H9 (cell line): ENCODE measurements around the gene SLC35B4. TPM values are rescaled to one million over a fixed set of nuclear protein-coding genes. Genes with fewer than 3 reads are reported as not detected.

Source experiments
- DNase-seq: peaks from one replicate; pipeline ENCODE4 v3.0.0-alpha.2; 2017
- H2AFZ ChIP-seq: one replicate; pipeline ENCODE4 v1.6.1; 2013; ENCODE audit warnings: mild to moderate bottlenecking, low read length, control low read depth, moderate library complexity
- H2AK5ac ChIP-seq: 2 replicates; pipeline ENCODE4 v1.6.1; 2013; ENCODE audit warnings: low read length, control low read depth, mixed read lengths; ENCODE audit not compliant: insufficient read length
- H2BK120ac ChIP-seq: one replicate; pipeline ENCODE4 v1.6.1; 2013; ENCODE audit warnings: low read depth, mild to moderate bottlenecking, low read length, control low read depth, inconsistent platforms; ENCODE audit not compliant: poor library complexity, severe bottlenecking
- H2BK12ac ChIP-seq: 2 replicates; pipeline ENCODE4 v1.6.1; 2013; ENCODE audit warnings: low read length, control low read depth, mixed read lengths, low read depth; ENCODE audit not compliant: insufficient read length
- H2BK15ac ChIP-seq: 2 replicates; pipeline ENCODE4 v1.6.1; 2013; ENCODE audit warnings: low read depth, low read length, control low read depth
- H2BK20ac ChIP-seq: one replicate; pipeline ENCODE4 v1.6.1; 2013; ENCODE audit warnings: low read depth, mild to moderate bottlenecking, low read length, control low read depth, inconsistent platforms; ENCODE audit not compliant: poor library complexity, severe bottlenecking
- H2BK5ac ChIP-seq: 2 replicates; pipeline ENCODE4 v1.6.1; 2013; ENCODE audit warnings: low read length, control low read depth, mixed read lengths; ENCODE audit not compliant: insufficient read length
- H3K14ac ChIP-seq: 2 replicates; pipeline ENCODE4 v1.6.1; 2013; ENCODE audit warnings: low read length, control low read depth; ENCODE audit not compliant: insufficient read depth
- H3K18ac ChIP-seq: 2 replicates; pipeline ENCODE4 v1.6.1; 2013; ENCODE audit warnings: low read depth, mild to moderate bottlenecking, mixed read lengths, low read length, control low read depth; ENCODE audit not compliant: insufficient read length
- H3K23ac ChIP-seq: 2 replicates; pipeline ENCODE4 v1.6.1; 2013; ENCODE audit warnings: low read length, control low read depth, mixed read lengths, low read depth; ENCODE audit not compliant: insufficient read length
- H3K23me2 ChIP-seq: 2 replicates; pipeline ENCODE4 v1.6.1; 2013; ENCODE audit warnings: low read depth, mild to moderate bottlenecking, mixed read lengths, low read length, control low read depth; ENCODE audit not compliant: insufficient read length, poor library complexity, severe bottlenecking
- H3K27ac ChIP-seq: 2 replicates; pipeline ENCODE4 v1.5.1; 2013; ENCODE audit warnings: low read length, control low read depth, mixed read lengths, low read depth; ENCODE audit not compliant: insufficient read length
- H3K27me3 ChIP-seq: 2 replicates; pipeline ENCODE4 v1.6.1; 2013; ENCODE audit warnings: low read length, control low read depth, inconsistent platforms; ENCODE audit not compliant: insufficient read depth
- H3K4ac ChIP-seq: 2 replicates; pipeline ENCODE4 v1.6.1; 2013; ENCODE audit warnings: low read depth, mild to moderate bottlenecking, control low read depth, inconsistent platforms, low read length, moderate library complexity
- H3K4me1 ChIP-seq: 2 replicates; pipeline ENCODE4 v1.6.1; 2013; ENCODE audit warnings: low read length, control low read depth, inconsistent platforms; ENCODE audit not compliant: insufficient read depth
- H3K4me2 ChIP-seq: 2 replicates; pipeline ENCODE4 v1.6.1; 2013; ENCODE audit warnings: low read length, control low read depth, mixed read lengths; ENCODE audit not compliant: insufficient read length, insufficient read depth
- H3K56ac ChIP-seq: 2 replicates; pipeline ENCODE4 v1.6.1; 2013; ENCODE audit warnings: low read depth, mild to moderate bottlenecking, mixed read lengths, low read length, control low read depth; ENCODE audit not compliant: insufficient read length
- H3K79me1 ChIP-seq: 2 replicates; pipeline ENCODE4 v1.6.1; 2013; ENCODE audit warnings: low read depth, mild to moderate bottlenecking, moderate library complexity, low read length, control low read depth, inconsistent platforms; ENCODE audit not compliant: insufficient read depth, poor library complexity, severe bottlenecking
- H3K79me2 ChIP-seq: 2 replicates; pipeline ENCODE4 v1.6.1; 2013; ENCODE audit warnings: low read length, control low read depth, inconsistent platforms; ENCODE audit not compliant: insufficient read depth
- H3K9ac ChIP-seq: 2 replicates; pipeline ENCODE4 v1.6.1; 2013; ENCODE audit warnings: low read length, control low read depth, mixed read lengths; ENCODE audit not compliant: insufficient read length; ENCODE audit errors: extremely low read depth
- H3K9me3 ChIP-seq: one replicate; pipeline ENCODE4 v1.6.1; 2013; ENCODE audit warnings: low read depth, low read length, inconsistent platforms; ENCODE audit not compliant: control insufficient read depth
- H3T11ph ChIP-seq: one replicate; pipeline ENCODE4 v1.6.1; 2013; ENCODE audit warnings: mild to moderate bottlenecking, low read length, control low read depth, inconsistent platforms
- H4K20me1 ChIP-seq: one replicate; pipeline ENCODE4 v1.6.1; 2013; ENCODE audit not compliant: control insufficient read depth, insufficient read length, insufficient read depth
- H4K5ac ChIP-seq: 2 replicates; pipeline ENCODE4 v1.6.1; 2013; ENCODE audit warnings: low read depth, mild to moderate bottlenecking, mixed read lengths, low read length, control low read depth; ENCODE audit not compliant: insufficient read length
- H4K8ac ChIP-seq: replicated peaks from 2 replicates; pipeline ENCODE4 v1.6.1; 2013; ENCODE audit warnings: low read length, control low read depth, mixed read lengths, low read depth; ENCODE audit not compliant: insufficient read length
- H4K91ac ChIP-seq: 2 replicates; pipeline ENCODE4 v1.6.1; 2013; ENCODE audit warnings: low read depth, mild to moderate bottlenecking, moderate library complexity, mixed read lengths, low read length, control low read depth; ENCODE audit not compliant: insufficient read length
- H3K27ac Mint-ChIP-seq, 3 experiments: 2 replicates in 2 of 3; 3 replicates in 1 of 3; pipeline ENCODE4 v1.8.0; 2020 to 2021; ENCODE audit warnings: mixed read lengths in 3 of 3, mild to moderate bottlenecking in 1 of 3, moderate library complexity in 1 of 3
- H3K27me3 Mint-ChIP-seq: 2 replicates; pipeline ENCODE4 v1.8.0; 2021; ENCODE audit warnings: low read depth, mild to moderate bottlenecking, moderate library complexity, mixed read lengths
- H3K36me3 Mint-ChIP-seq, 3 experiments: 2 replicates in 2 of 3; 3 replicates in 1 of 3; pipeline ENCODE4 v1.8.0; 2020 to 2021; ENCODE audit warnings: low read depth in 3 of 3, mixed read lengths in 3 of 3; ENCODE audit not compliant: insufficient read depth in 1 of 3
- H3K4me1 Mint-ChIP-seq, 2 experiments: 2 replicates each; pipeline ENCODE4 v1.8.0; 2020; ENCODE audit warnings: mixed read lengths in 2 of 2
- H3K4me3 Mint-ChIP-seq, 2 experiments: 2 replicates in 1 of 2; 3 replicates in 1 of 2; pipeline ENCODE4 v1.8.0; 2020 to 2021; ENCODE audit warnings: mild to moderate bottlenecking in 2 of 2, mixed read lengths in 2 of 2, moderate library complexity in 1 of 2
- H3K9me3 Mint-ChIP-seq, 2 experiments: 2 replicates in 1 of 2; 3 replicates in 1 of 2; pipeline ENCODE4 v1.8.0; 2020; ENCODE audit warnings: mild to moderate bottlenecking in 2 of 2, mixed read lengths in 2 of 2, moderate library complexity in 1 of 2
- CTCF ChIP-seq: fragments of 200-600 bp; sonication (generic); conservative IDR thresholded peaks from 3 replicates; pipeline ENCODE4 v1.8.0; 2021; ENCODE audit warnings: antibody characterized with exemption, mild to moderate bottlenecking
- WGBS: extraction: QIAGEN DNeasy Blood & Tissue Kit; methylation state at CpG from one replicate; pipeline ENCODE4 v1.1.7; 2013; ENCODE audit warnings: missing lambda C conversion rate, low lambda C conversion rate, mixed read lengths; ENCODE audit not compliant: insufficient read length; ENCODE audit errors: extremely low coverage; 5-methylcytosine and 5-hydroxymethylcytosine counted together
- total RNA-seq: library from RNA; stranded (reverse); gene quantifications from 2 replicates; pipeline ENCODE4 v1.2.1, GENCODE V29; 2021

Gene SLC35B4
- total RNA-seq, 1 experiment from 2014 or later, result 33.4 TPM

- Histone ChIP-seq H2BK12ac (no peak overlapping the region), H3K18ac (no peak overlapping the region), H3K27me3 (no peaks in the 10 kb centered on the region), H2AFZ (no peak overlapping the region), H3K79me1 (no peaks in the 10 kb centered on the region), H3K4me1 (no peaks in the 10 kb centered on the region), H3K9ac (no peak overlapping the region), H3K9me3 (no peaks in the 10 kb centered on the region), H3K56ac (no peak overlapping the region), H4K91ac (no peak overlapping the region), H4K8ac (no peak overlapping the region), H2BK15ac (no peak overlapping the region), H2BK5ac (no peak overlapping the region), H3K4me2 (no peak overlapping the region), H2BK120ac (no peak overlapping the region), H3K79me2 (no peaks in the 10 kb centered on the region), H3K27ac (no peak overlapping the region), H2BK20ac (no peak overlapping the region), H3K14ac (no peak overlapping the region), H4K5ac (no peak overlapping the region), H2AK5ac (no peak overlapping the region), H3K23me2 (no peaks in the 10 kb centered on the region), H3K23ac (no peak overlapping the region), H4K20me1 (no peaks in the 10 kb centered on the region), H3K4ac (no peak overlapping the region), H3T11ph (no peak overlapping the region)
- TF ChIP-seq CTCF, result no peak
- Mint-ChIP-seq H3K27ac (no peak overlapping the region), H3K4me3 (no peak overlapping the region), H3K36me3 (peaks cover 16 to 64% (median 51%) of the 10 kb centered on the region in 3 experiments; a peak in 6 of 7 replicates), H3K27me3 (no peaks in the 10 kb centered on the region), H3K4me1 (peaks cover 8% of the 10 kb centered on the region in 2 experiments), H3K9me3 (no peaks in the 10 kb centered on the region)
- no CpG with 5 or more reads among the region's 3 CpGs for WGBS
- DNase-seq, result no peak
Measured at GRCh38 chr7:134301592-134301991, 15.1 kb downstream of the SLC35B4 start.
